ENCODE measurements around the gene ASB6. TPM values are rescaled to one million over a fixed set of nuclear protein-coding genes. Genes with fewer than 3 reads are reported as not detected.

ASB6 gene
- total and polyA plus RNA-seq, 2 experiments from 2014 or later, result 8.8 to 19.8 TPM

GRCh38 chr9:129674229-129674628 is 32.3 kb upstream of the ASB6 start:
- no peaks in the 10 kb centered on the region for H3K36me3 Mint-ChIP-seq (ENCODE audit: low read depth)
- TF ChIP-seq POLR2AphosphoS5 (IDR thresholded peaks at IDR 0.05; ENCODE audit: low read depth) (no peak), NANOG (IDR thresholded peaks at IDR 0.05; ENCODE audit: borderline replicate concordance) (no peak), STAT1 (IDR thresholded peaks at IDR 0.05; ENCODE audit: unreplicated experiment) (no peak), JUNB (IDR thresholded peaks at IDR 0.05; ENCODE audit: unreplicated experiment) (no peak), CREB1 (CRISPR knock-in tag; IDR thresholded peaks at IDR 0.05; ENCODE audit: low read depth) (no peak), ZNF331 (CRISPR knock-in tag; IDR thresholded peaks at IDR 0.05; ENCODE audit: low read depth) (no peak), ETS1 (IDR thresholded peaks at IDR 0.05) (no peak), ZNF462 (CRISPR knock-in tag; IDR thresholded peaks at IDR 0.05) (no peak), REST (IDR thresholded peaks at IDR 0.05; ENCODE audit: unreplicated experiment) (no peak), EZH2phosphoT487 (IDR thresholded peaks at IDR 0.05; ENCODE audit: unreplicated experiment) (no peak), EZH2 (IDR thresholded peaks at IDR 0.05; ENCODE audit: low read depth, unreplicated experiment) (no peak), ZNF114 (CRISPR knock-in tag; IDR thresholded peaks at IDR 0.05) (no peak), CTCF (conservative IDR thresholded peaks at IDR 0.05; ENCODE audit: low read depth in 2 of 2) (no peak)
- ATAC-seq (no peak), DNase-seq (ENCODE audit: low spot score) (no peak)
- H3K9me3 Mint-ChIP-seq, result no peaks in the 10 kb centered on the region
- no peak overlapping the region for H3K27ac Mint-ChIP-seq
- Histone ChIP-seq H3K36me3 (ENCODE audit: insufficient read depth) (no peaks in the 10 kb centered on the region), H2AFZ (no peak overlapping the region), H3K4me3 (no peak overlapping the region), H3F3A (replicated peaks; ENCODE audit: low read depth) (no peaks in the 10 kb centered on the region), H3K27me3 (ENCODE audit: insufficient read depth) (no peaks in the 10 kb centered on the region), H3K4me2 (no peak overlapping the region), H4K20me1 (replicated peaks; ENCODE audit: insufficient read depth) (no peaks in the 10 kb centered on the region), H3K4me1 (ENCODE audit: insufficient read depth) (peaks cover 9% of the 10 kb centered on the region; the same call in 1 of the 2 replicates), H3K27ac (ENCODE audit: low read depth) (no peak overlapping the region), H3K79me2 (replicated peaks; ENCODE audit: insufficient read depth) (no peaks in the 10 kb centered on the region), H3K9me2 (ENCODE audit: insufficient read depth) (no peaks in the 10 kb centered on the region)
- H3K4me3 Mint-ChIP-seq, result no peak overlapping the region
- peaks cover 20% of the 10 kb centered on the region for H3K4me1 Mint-ChIP-seq
- H3K27me3 Mint-ChIP-seq (ENCODE audit: insufficient read depth, low read depth, poor library complexity), result peaks cover 15% of the 10 kb centered on the region
